A549 (cell line): ENCODE results near the gene CDC16. TPM values are rescaled to one million over a fixed set of nuclear protein-coding genes. Genes with fewer than 3 reads are reported as not detected.

Experiments used
- ATAC-seq, 2 experiments: fragments of 200-7000 bp in 1 of 2; fragments of >200 bp in 1 of 2; cut with Nextera tagmentation in 1 of 2; cut with Tn5 transposase in 1 of 2; 3 replicates each; pipeline versions ENCODE4 v1.8.0 to v1.9.1; 2018 to 2020; ENCODE audit warnings: mild to moderate bottlenecking in 1 of 2, moderate library complexity in 1 of 2
- CTCF ChIA-PET: fragments of 300-600 bp; sonication (Branson Sonifier 250); formaldehyde crosslinking; extraction: SDS; loops from one replicate; lab custom pipeline; 2021; ENCODE audit warnings: antibody characterized with exemption, inconsistent platforms; lab: Yijun Ruan, JAX
- POLR2A ChIA-PET: fragments of 350-600 bp; formaldehyde crosslinking; extraction: SDS; loops from one replicate; lab custom pipeline; 2021; ENCODE audit warnings: antibody characterized with exemption, inconsistent platforms; lab: Yijun Ruan, JAX
- DNase-seq, 2 experiments: peaks; one replicate each; pipeline versions ENCODE4 v3.0.0 to v3.0.0-alpha.2; 2011 to 2016; ENCODE audit warnings: low read depth in 1 of 2, low spot score in 1 of 2
- FAIRE-seq: peaks from 2 replicates; lab custom pipeline; 2011; peaks lifted over from hg19 to GRCh38; lab: Jason Lieb, UNC
- H3K27ac ChIP-seq, 2 experiments: fragments of >200 bp; sonication (Bioruptor Twin); formaldehyde crosslinking; 3 replicates each; pipeline ENCODE4 v1.5.1; 2016 to 2017
- H3K4me1 ChIP-seq: fragments of >200 bp; sonication (Bioruptor Twin); formaldehyde crosslinking; 3 replicates; pipeline ENCODE4 v1.6.1; 2016
- H3K4me2 ChIP-seq: fragments of >200 bp; sonication (Bioruptor Twin); formaldehyde crosslinking; 3 replicates; pipeline ENCODE4 v1.6.1; 2016
- H3K4me3 ChIP-seq: fragments of >200 bp; sonication (Bioruptor Twin); formaldehyde crosslinking; 3 replicates; pipeline ENCODE4 v1.5.1; 2016
- H3K9me3 ChIP-seq: fragments of >200 bp; sonication (Bioruptor Twin); formaldehyde crosslinking; 3 replicates; pipeline ENCODE4 v1.6.1; 2016
- CBX2 ChIP-seq: fragments of 200-600 bp; sonication (generic); IDR thresholded peaks from 2 replicates; pipeline ENCODE4 v1.6.1; 2016; ENCODE audit warnings: low read depth, mild to moderate bottlenecking, borderline replicate concordance
- CBX8 ChIP-seq: fragments of 200-600 bp; sonication (generic); IDR thresholded peaks from 2 replicates; pipeline ENCODE4 v1.6.1; 2016
- CHD2 ChIP-seq: fragments of 150-350 bp; IDR thresholded peaks from 2 replicates; pipeline ENCODE4 v1.6.1; 2014; ENCODE audit warnings: low read length; ENCODE audit not compliant: partially characterized antibody
- EP300 ChIP-seq, 2 experiments: fragments of >200 bp; sonication (Bioruptor Twin); formaldehyde crosslinking; IDR thresholded peaks; 2 replicates in 1 of 2; 3 replicates in 1 of 2; pipeline ENCODE4 v1.6.1; 2016 to 2017
- FOSB ChIP-seq: fragments of 250-450 bp; sonication (Bioruptor Pico); IDR thresholded peaks from 2 replicates; pipeline ENCODE4 v1.5.0; 2020; ENCODE audit warnings: mild to moderate bottlenecking, moderate library complexity
- FOXS1 ChIP-seq: fragments of 250-450 bp; sonication (Bioruptor Pico); IDR thresholded peaks from 2 replicates; pipeline ENCODE4 v1.5.0; 2020; ENCODE audit warnings: mild to moderate bottlenecking, moderate library complexity
- GATA3 ChIP-seq: IDR thresholded peaks from 2 replicates; pipeline ENCODE4 v1.6.1; 2012; ENCODE audit warnings: borderline replicate concordance
- HEYL ChIP-seq: fragments of 250-450 bp; sonication (Bioruptor Pico); IDR thresholded peaks from 2 replicates; pipeline ENCODE4 v1.8.0; 2021; ENCODE audit warnings: mild to moderate bottlenecking, moderate library complexity
- HMGXB4 ChIP-seq: fragments of 250-450 bp; sonication (Bioruptor Pico); IDR thresholded peaks from 2 replicates; pipeline ENCODE4 v1.5.0; 2021; ENCODE audit warnings: mild to moderate bottlenecking, moderate library complexity, borderline replicate concordance
- HOXA7 ChIP-seq: fragments of 250-450 bp; sonication (Bioruptor Pico); IDR thresholded peaks from 2 replicates; pipeline ENCODE4 v1.5.0; 2020; ENCODE audit warnings: mild to moderate bottlenecking, moderate library complexity
- HOXB5 ChIP-seq: fragments of 250-450 bp; sonication (Bioruptor Pico); IDR thresholded peaks from 2 replicates; pipeline ENCODE4 v1.5.0; 2020; ENCODE audit warnings: mild to moderate bottlenecking, moderate library complexity
- JUN ChIP-seq, 2 experiments: fragments of >200 bp; sonication (Bioruptor Twin); formaldehyde crosslinking; IDR thresholded peaks; 2 replicates in 1 of 2; 3 replicates in 1 of 2; pipeline ENCODE4 v1.6.1; 2016 to 2017
- MAZ ChIP-seq: fragments of 150-350 bp; IDR thresholded peaks from 2 replicates; pipeline ENCODE4 v1.6.1; 2014; ENCODE audit warnings: antibody characterized with exemption, low read depth, low read length, borderline replicate concordance
- NR3C1 ChIP-seq: fragments of >200 bp; sonication (Bioruptor Twin); formaldehyde crosslinking; IDR thresholded peaks from 3 replicates; pipeline ENCODE4 v1.6.1; 2017
- RAD21 ChIP-seq, 2 experiments: fragments of >200 bp in 1 of 2; sonication (Bioruptor Twin) in 1 of 2; formaldehyde crosslinking in 1 of 2; IDR thresholded peaks in 1 of 2; conservative IDR thresholded peaks in 1 of 2; 2 replicates in 1 of 2; 3 replicates in 1 of 2; pipeline ENCODE4 v1.6.1; 2012 to 2018; ENCODE audit warnings: inconsistent platforms in 1 of 2
- RFX5 ChIP-seq: fragments of 450-650 bp; IDR thresholded peaks from 2 replicates; pipeline ENCODE4 v1.7.1; 2014; ENCODE audit warnings: antibody characterized with exemption, mild to moderate bottlenecking, moderate library complexity
- SREBF2 ChIP-seq: fragments of 450-650 bp; IDR thresholded peaks from 2 replicates; pipeline ENCODE4 v1.6.1; 2014; ENCODE audit warnings: mild to moderate bottlenecking, moderate library complexity
- TP53 ChIP-seq: fragments of 250-450 bp; sonication (Bioruptor Pico); IDR thresholded peaks from 2 replicates; pipeline ENCODE4 v1.5.0; 2021; ENCODE audit warnings: mild to moderate bottlenecking, moderate library complexity
- ZFP36 ChIP-seq: fragments of 450-650 bp; IDR thresholded peaks from 2 replicates; pipeline ENCODE4 v1.6.1; 2014; ENCODE audit warnings: borderline replicate concordance; ENCODE audit not compliant: partially characterized antibody
- WGBS: methylation state at CpG from one replicate; pipeline ENCODE4 v1.1.6; 2017; ENCODE audit errors: missing lambda C conversion rate; 5-methylcytosine and 5-hydroxymethylcytosine counted together
- polyA plus RNA-seq, 4 experiments: library from polyadenylated mRNA; depleted of rRNA in 3 of 4; stranded (reverse); fragments of >200 nt; fragmentation: RNase III in 1 of 4; extraction: RNeasy Plus Mini Kit Qiagen cat#74134 plus additional on column Dnase treatment in 1 of 4; gene quantifications; 2 replicates in 3 of 4; 3 replicates in 1 of 4; pipeline ENCODE4 v1.2.3, GENCODE V29; 2011 to 2017
- TF ChIP-seq, protein P1 (sequence below): IDR thresholded peaks from 2 replicates; pipeline ENCODE4 v1.6.1; 2012
- TF ChIP-seq, protein P2 (sequence below): fragments of >200 bp; sonication (Bioruptor Twin); formaldehyde crosslinking; IDR thresholded peaks from 3 replicates; pipeline ENCODE4 v1.6.1; 2016
- TF ChIP-seq, protein P3 (sequence below): fragments of 200-600 bp; sonication (generic); IDR thresholded peaks from 2 replicates; pipeline ENCODE4 v1.6.1; 2016; ENCODE audit warnings: antibody characterized with exemption, mild to moderate bottlenecking, moderate library complexity

Gene CDC16
- polyA plus RNA-seq, 2 of the 4 experiments (the other 2 are of a cell fraction) = 42.4 to 85.0 TPM

GRCh38 chr13:114319441-114319913 is 84.8 kb downstream of the CDC16 start:
- POLR2A ChIA-PET = no interaction called here
- no peak overlapping the region for H3K27ac ChIP-seq
- H3K4me2 ChIP-seq = no peak overlapping the region
- H3K4me3 ChIP-seq = no peak overlapping the region
- DNase-seq (no peak), FAIRE-seq (no peak), ATAC-seq (no peak)
- 80% methylated on average over 3 of the region's 3 CpGs for WGBS
- CTCF ChIA-PET = interaction anchor here (1.3 kb wide), 1 partner anchor 21 kb away, joined by 3 read pairs; no protein-coding TSS in a partner anchor
- no peaks in the 10 kb centered on the region for H3K9me3 ChIP-seq
- TF ChIP-seq SREBF2 = no peak
- TF ChIP-seq, protein P1, sequence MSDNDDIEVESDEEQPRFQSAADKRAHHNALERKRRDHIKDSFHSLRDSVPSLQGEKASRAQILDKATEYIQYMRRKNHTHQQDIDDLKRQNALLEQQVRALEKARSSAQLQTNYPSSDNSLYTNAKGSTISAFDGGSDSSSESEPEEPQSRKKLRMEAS = no peak
- H3K4me1 ChIP-seq = peaks cover 11% of the 10 kb centered on the region; the same call in 2 of the 3 replicates

- Histone ChIP-seq H3K4me3 (no peak overlapping the region), H3K4me1 (peaks cover 11% of the 10 kb centered on the region; the same call in 2 of the 3 replicates), H3K27ac (no peak overlapping the region), H3K4me2 (no peak overlapping the region), H3K9me3 (no peaks in the 10 kb centered on the region)
- FAIRE-seq = no peak
- TF ChIP-seq MAZ = no peak
- TF ChIP-seq, protein P2, sequence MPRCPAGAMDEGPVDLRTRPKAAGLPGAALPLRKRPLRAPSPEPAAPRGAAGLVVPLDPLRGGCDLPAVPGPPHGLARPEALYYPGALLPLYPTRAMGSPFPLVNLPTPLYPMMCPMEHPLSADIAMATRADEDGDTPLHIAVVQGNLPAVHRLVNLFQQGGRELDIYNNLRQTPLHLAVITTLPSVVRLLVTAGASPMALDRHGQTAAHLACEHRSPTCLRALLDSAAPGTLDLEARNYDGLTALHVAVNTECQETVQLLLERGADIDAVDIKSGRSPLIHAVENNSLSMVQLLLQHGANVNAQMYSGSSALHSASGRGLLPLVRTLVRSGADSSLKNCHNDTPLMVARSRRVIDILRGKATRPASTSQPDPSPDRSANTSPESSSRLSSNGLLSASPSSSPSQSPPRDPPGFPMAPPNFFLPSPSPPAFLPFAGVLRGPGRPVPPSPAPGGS = no peak
- no peak for TF ChIP-seq CBX8
- no peak for TF ChIP-seq JUN (IDR thresholded peaks at IDR 0.05)
- TF ChIP-seq CHD2 = no peak
- no peak for TF ChIP-seq RAD21 (conservative IDR thresholded peaks at IDR 0.05 in 1 of 2, IDR thresholded peaks at IDR 0.05 in 1 of 2)
- TF ChIP-seq HMGXB4 = no peak
- no peak for TF ChIP-seq HOXB5 (CRISPR knock-in tag)
- no peak for TF ChIP-seq FOXS1 (CRISPR knock-in tag)
- no peak for TF ChIP-seq ZFP36
- no peak for TF ChIP-seq TP53 (CRISPR knock-in tag)
- no peak for TF ChIP-seq GATA3
- TF ChIP-seq HOXA7 (CRISPR knock-in tag) = no peak
- TF ChIP-seq HEYL (CRISPR knock-in tag) = no peak
- no peak for TF ChIP-seq FOSB (CRISPR knock-in tag)
- TF ChIP-seq CBX2 = no peak
- TF ChIP-seq, protein P3, sequence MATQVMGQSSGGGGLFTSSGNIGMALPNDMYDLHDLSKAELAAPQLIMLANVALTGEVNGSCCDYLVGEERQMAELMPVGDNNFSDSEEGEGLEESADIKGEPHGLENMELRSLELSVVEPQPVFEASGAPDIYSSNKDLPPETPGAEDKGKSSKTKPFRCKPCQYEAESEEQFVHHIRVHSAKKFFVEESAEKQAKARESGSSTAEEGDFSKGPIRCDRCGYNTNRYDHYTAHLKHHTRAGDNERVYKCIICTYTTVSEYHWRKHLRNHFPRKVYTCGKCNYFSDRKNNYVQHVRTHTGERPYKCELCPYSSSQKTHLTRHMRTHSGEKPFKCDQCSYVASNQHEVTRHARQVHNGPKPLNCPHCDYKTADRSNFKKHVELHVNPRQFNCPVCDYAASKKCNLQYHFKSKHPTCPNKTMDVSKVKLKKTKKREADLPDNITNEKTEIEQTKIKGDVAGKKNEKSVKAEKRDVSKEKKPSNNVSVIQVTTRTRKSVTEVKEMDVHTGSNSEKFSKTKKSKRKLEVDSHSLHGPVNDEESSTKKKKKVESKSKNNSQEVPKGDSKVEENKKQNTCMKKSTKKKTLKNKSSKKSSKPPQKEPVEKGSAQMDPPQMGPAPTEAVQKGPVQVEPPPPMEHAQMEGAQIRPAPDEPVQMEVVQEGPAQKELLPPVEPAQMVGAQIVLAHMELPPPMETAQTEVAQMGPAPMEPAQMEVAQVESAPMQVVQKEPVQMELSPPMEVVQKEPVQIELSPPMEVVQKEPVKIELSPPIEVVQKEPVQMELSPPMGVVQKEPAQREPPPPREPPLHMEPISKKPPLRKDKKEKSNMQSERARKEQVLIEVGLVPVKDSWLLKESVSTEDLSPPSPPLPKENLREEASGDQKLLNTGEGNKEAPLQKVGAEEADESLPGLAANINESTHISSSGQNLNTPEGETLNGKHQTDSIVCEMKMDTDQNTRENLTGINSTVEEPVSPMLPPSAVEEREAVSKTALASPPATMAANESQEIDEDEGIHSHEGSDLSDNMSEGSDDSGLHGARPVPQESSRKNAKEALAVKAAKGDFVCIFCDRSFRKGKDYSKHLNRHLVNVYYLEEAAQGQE = no peak
- TF ChIP-seq NR3C1 = no peak
- TF ChIP-seq EP300 (IDR thresholded peaks at IDR 0.05) = no peak
- no peak for TF ChIP-seq RFX5
- ChIA-PET POLR2A (no interaction called here), CTCF (no interaction called here)
- no peak for ATAC-seq
- DNase-seq = no peak
These were observed 85.4 kb downstream of the CDC16 start for GRCh38 chr13:114320065-114320464.
